ENCODE data around the gene THSD7B.

The THSD7B gene

DNA sequence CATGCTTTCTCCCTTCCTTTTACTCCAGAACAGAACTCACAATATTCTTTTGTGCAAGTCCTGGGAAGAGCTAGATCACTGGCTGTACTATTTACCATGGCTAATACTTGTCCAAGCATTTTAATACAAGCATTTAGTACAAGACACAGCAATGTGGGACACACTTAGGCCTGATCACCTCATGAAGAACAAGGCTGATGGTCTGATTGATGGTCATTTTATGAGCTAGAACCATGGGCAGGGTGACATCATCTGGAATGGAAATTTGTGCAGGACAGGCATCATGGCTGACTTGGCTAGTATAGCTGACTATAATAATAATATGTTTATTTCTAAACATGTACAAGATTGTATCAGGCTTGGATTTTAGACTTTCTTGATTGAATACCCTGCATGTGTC, 824.8 kb downstream of the THSD7B start:
- H3K27ac Mint-ChIP-seq = no peak overlapping the region
- H3K27me3 Mint-ChIP-seq (ENCODE audit: low read depth) = no peaks in the 10 kb centered on the region
- H3K4me3 Mint-ChIP-seq = no peak overlapping the region
- no peaks in the 10 kb centered on the region for H3K4me1 Mint-ChIP-seq
- H3K9me3 Mint-ChIP-seq = peaks cover 20% of the 10 kb centered on the region
- H3K36me3 Mint-ChIP-seq (ENCODE audit: low read depth) = no peaks in the 10 kb centered on the region
- TF ChIP-seq, protein P1, sequence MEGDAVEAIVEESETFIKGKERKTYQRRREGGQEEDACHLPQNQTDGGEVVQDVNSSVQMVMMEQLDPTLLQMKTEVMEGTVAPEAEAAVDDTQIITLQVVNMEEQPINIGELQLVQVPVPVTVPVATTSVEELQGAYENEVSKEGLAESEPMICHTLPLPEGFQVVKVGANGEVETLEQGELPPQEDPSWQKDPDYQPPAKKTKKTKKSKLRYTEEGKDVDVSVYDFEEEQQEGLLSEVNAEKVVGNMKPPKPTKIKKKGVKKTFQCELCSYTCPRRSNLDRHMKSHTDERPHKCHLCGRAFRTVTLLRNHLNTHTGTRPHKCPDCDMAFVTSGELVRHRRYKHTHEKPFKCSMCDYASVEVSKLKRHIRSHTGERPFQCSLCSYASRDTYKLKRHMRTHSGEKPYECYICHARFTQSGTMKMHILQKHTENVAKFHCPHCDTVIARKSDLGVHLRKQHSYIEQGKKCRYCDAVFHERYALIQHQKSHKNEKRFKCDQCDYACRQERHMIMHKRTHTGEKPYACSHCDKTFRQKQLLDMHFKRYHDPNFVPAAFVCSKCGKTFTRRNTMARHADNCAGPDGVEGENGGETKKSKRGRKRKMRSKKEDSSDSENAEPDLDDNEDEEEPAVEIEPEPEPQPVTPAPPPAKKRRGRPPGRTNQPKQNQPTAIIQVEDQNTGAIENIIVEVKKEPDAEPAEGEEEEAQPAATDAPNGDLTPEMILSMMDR (IDR thresholded peaks at IDR 0.05; ENCODE audit: unreplicated experiment in 3 of 3) = no peak

DNA sequence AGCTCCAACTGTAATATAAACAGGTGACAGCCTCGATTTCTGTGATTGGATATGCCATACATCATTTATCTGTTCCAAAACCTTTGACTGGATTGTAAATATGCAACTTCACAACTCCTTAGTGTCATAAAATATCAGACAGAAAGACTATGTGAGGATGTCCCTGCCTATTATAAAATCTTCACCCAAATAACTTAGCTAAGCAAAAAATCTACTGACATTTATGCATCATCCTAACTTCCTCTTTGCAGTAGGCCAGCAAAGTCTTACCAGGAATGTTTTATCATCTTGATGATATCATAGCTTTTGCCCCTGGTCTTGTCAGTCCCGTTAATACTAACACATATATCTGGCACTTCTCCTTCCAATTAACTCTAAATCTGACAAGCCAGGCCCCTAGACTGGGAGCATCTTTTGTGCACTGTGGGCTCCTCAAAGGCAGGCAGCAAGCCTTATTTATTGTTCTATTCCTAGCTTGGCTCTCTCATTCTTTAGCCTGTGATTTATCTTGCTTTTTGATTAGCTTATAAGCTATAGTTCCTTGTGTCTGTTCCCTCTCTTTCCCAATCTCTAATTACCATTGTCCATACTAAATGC, 842.5 kb downstream of the THSD7B start:
- TF ChIP-seq, protein P1 (IDR thresholded peaks at IDR 0.05; ENCODE audit: unreplicated experiment in 3 of 3) = no peak

DNA sequence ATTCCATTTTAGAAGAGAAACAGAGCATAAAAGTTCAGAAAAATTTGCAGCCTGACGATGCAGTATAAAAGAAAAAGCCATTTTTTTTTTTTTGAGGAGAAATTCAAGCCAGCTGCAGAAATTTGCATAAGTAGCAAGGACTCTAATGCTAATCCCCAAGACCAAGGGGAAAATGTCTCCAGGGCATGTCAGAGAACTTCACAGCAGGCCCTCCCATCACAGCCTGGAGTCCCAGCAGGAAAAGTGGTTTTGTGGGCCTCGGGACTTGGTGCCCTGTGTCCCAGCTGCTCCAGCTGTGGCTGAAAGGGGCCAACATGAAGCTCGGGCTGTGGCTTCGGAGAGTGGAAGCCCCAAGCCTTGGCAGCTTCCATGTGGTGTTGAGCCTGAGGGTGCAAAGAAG, 873.6 kb downstream of the THSD7B start:
- TF ChIP-seq, protein P1 (IDR thresholded peaks at IDR 0.05; ENCODE audit: unreplicated experiment in 3 of 3) = no peak
- no peaks in the 10 kb centered on the region for H3K36me3 Mint-ChIP-seq (ENCODE audit: low read depth)
- no peaks in the 10 kb centered on the region for H3K9me3 Mint-ChIP-seq
- no peaks in the 10 kb centered on the region for H3K27me3 Mint-ChIP-seq (ENCODE audit: low read depth)
- no peak overlapping the region for H3K27ac Mint-ChIP-seq
- no peaks in the 10 kb centered on the region for H3K4me1 Mint-ChIP-seq
- H3K4me3 Mint-ChIP-seq = no peak overlapping the region

More for the DNA sequence above, 842.5 kb downstream of the THSD7B start:
- H3K9me3 Mint-ChIP-seq = no peaks in the 10 kb centered on the region
- no peaks in the 10 kb centered on the region for H3K36me3 Mint-ChIP-seq (ENCODE audit: low read depth)
- no peak overlapping the region for H3K27ac Mint-ChIP-seq
- no peaks in the 10 kb centered on the region for H3K27me3 Mint-ChIP-seq (ENCODE audit: low read depth)
- H3K4me1 Mint-ChIP-seq = no peaks in the 10 kb centered on the region
- no peak overlapping the region for H3K4me3 Mint-ChIP-seq

DNA sequence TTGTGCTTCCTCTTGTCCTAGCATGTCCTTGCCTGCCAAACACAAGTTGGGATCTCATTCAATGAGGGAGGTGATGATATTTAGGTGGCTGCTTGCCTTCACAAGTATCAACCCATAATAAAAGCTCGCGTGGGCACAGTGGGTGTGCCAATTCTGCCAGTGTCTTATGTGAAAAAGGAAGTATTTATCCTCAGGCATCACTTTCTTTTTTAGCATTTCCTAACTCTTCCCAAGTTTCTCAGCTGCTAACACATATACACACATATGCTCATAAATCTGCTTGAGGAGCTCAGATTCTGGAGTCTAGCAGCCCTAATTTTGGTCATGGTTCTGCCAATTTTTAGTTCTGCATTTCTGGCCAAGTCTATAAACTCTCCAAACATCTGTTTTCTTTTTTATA, 879.4 kb downstream of the THSD7B start:
- Mint-ChIP-seq H3K9me3 (no peaks in the 10 kb centered on the region), H3K27me3 (ENCODE audit: low read depth) (no peaks in the 10 kb centered on the region), H3K36me3 (ENCODE audit: low read depth) (no peaks in the 10 kb centered on the region), H3K4me1 (peaks cover 6% of the 10 kb centered on the region), H3K4me3 (peak overlapping the region in 1 of 3 experiments; percentile 9), H3K27ac (peak overlapping the region in 1 of 3 experiments; percentile 8)
- TF ChIP-seq, protein P1 (IDR thresholded peaks at IDR 0.05; ENCODE audit: unreplicated experiment in 3 of 3) = no peak

DNA sequence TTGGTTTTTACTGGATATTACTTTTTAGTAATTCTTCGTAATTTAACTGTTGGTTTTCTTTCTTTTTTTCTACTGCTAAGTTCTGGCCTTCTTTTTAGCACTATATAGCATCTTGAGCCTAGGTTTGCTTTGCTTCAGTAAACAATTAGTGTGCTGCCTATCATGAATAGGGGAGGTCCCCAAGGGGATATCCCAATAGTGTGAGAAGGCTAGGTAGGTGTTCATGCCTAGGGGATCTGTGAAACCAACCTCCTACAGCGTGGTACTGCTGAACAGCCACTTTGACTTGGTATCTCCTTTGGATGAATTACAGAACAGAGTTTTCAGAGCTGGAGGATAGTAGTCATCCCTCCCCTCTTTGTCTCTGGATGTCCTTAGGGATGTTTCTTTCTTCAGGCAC, 888.7 kb downstream of the THSD7B start:
- Mint-ChIP-seq H3K4me3 (no peak overlapping the region), H3K27ac (no peak overlapping the region), H3K27me3 (ENCODE audit: low read depth) (no peaks in the 10 kb centered on the region), H3K9me3 (peaks cover 5% of the 10 kb centered on the region), H3K4me1 (no peaks in the 10 kb centered on the region), H3K36me3 (ENCODE audit: low read depth) (no peaks in the 10 kb centered on the region)
- TF ChIP-seq, protein P1 (IDR thresholded peaks at IDR 0.05; ENCODE audit: unreplicated experiment in 3 of 3) = no peak

DNA sequence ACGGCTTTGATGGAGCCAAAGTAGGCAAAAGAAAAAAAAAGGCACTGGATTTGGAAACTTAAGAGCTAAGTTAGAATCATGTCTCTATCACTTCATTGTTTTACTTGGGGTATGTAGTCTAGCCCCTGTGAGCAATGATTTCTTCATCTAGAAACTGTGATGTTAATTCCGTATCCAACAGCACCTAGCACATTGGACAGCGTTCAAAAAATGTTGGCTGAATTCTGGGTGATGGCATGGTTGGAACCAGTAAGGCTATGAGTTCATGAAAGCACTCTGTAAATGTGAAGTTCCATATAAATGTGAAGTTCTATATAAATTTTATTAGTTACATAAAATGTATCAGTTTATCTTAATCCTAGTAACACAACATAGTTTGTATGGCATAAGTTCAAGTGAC, 890.5 kb downstream of the THSD7B start:
- Mint-ChIP-seq H3K4me3 (no peak overlapping the region), H3K4me1 (no peaks in the 10 kb centered on the region), H3K9me3 (peaks cover 2% of the 10 kb centered on the region), H3K27me3 (ENCODE audit: low read depth) (no peaks in the 10 kb centered on the region), H3K36me3 (ENCODE audit: low read depth) (no peaks in the 10 kb centered on the region), H3K27ac (no peak overlapping the region)
- TF ChIP-seq, protein P1 (IDR thresholded peaks at IDR 0.05; ENCODE audit: unreplicated experiment in 3 of 3) = no peak

Measured in nephron (organoid).